GM18508 (cell line): ENCODE measurements around the gene GPR62.
A peak's percentile ranks its signal among the peaks of the same experiment; 100 is the strongest.

ENCODE experiments used
- ATAC-seq: cut with Tn5 transposase; IDR thresholded peaks from one replicate; pipeline ENCODE4 v1.9.1; 2021; ENCODE audit warnings: moderate number of reproducible peaks; ENCODE audit not compliant: insufficient read depth, unreplicated experiment

Gene GPR62

DNA sequence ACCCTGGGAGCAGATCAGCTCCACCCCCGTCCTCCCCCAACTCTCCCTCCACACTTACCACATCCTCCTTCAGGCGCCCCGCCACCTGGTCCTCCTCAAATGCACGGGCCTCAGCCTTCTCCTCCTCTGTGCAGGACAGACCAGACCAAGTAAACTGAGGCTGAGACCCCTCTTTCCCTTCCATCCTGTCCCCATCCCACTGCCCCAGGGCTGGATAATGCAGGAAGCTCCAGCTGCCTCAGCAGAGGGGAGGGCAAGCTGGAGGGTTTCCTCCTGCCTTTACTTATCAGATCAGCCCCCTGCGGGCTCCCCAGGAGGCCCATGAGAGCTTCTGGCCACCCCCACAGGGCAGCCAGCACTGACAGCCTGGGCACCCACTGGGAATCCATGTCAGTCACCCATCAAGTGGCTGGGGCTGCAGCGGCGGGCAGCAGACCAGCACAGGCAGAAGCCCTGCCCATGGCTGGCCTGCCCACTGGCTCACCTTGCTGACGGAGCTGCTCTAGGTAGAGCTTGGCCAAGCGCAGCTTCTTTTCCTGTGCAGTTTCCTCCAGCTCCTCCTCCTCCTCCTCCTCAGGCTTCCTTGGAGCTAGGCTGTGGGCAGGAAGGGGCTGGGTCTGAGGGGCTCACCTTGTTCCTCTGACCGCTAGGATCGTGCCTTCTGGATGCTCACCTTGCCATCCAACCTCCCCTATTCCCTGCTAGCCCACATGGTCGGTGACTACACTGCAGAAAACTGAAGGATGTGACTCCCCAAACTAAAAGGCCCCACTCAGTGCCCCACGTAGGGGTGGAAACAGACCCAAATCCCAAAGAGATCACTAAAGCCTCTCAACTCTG, 17.4 kb upstream of the GPR62 start:
- no peak for ATAC-seq

DNA sequence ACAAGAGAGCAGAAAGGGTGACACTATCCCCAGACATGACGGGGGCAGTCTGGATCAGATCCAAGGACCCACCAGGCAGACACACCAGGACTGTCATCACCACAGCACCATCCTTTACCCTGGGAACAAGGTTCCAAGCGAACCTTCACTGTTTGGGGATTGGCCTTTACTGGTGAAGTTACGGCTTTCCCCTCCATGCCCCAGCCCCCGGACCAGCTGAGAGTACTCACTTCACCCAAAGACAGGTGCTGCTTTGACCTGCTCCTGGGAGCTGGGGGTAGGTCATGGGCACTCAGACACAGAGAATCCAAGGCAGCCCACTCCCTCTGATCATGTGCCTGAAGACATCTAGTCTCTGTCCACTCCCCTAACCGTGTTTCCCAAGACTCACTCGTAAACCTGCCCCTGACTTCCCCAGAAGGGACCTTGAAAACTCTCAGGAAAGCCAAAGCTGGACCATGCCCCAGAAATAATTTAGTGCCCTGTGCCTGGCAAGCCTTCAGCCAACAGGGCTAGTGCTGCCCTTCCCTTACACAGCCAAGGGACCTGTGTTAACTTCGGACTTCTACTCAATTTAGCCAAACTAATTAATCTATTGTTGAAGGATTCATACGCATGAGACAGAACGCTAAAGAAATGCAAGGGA, 16.3 kb upstream of the GPR62 start:
- ATAC-seq, result no peak

DNA sequence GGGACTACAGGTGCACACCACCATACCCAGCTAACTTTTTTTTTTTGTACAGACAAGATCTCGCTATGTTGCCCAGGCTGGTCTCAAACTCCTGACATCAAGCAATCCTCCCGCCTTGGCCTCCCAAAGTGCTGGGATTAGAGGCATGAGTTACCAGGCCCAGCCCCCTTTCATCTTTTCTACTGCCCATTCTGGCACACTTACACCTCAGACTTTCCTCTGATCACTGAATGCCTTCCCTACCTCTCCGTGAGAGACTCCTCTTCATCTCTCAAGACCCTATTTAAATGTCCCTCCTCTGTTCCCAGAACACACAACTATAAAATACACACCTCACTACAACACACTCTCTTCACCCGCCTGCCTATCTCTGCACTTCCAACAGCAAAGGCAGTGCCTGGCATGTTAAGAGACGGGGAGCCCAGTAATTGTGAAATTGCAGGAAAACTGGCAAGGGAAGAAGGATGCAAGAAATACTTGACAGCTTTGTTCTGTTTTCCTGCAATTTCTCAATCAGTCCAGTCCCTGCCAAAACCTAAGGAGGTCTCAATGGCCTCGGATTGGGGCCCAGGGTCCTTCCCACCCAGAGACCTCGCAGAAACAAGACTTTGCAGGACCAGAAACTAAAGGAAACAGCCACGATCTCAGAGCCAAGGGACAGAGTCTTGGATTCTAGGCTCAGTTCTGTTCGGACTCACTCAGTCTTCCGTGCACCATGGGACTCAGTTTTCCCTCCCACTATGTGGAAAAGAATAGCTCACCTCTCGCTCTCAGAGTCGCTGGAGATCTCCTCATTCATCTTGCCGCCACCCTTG, 14.3 kb upstream of the GPR62 start:
- ATAC-seq, result no peak

DNA sequence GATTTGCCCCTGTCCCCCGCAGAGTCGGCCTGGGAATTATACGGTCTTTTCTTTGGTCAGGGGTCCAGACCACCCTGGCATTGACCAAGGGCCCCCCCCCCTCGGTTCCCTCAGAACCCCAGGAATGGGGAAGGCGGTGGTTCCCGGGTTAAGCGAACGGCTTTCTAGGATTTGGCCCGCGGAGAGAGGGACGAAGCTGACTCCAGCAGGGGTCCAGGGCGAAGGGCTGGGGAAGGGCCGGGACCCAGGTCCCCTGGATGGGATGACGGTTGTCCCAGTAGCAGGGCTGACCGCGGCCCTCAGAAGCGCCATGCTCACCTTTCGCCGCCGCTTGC, 13.8 kb upstream of the GPR62 start:
- ATAC-seq, result no peak

DNA sequence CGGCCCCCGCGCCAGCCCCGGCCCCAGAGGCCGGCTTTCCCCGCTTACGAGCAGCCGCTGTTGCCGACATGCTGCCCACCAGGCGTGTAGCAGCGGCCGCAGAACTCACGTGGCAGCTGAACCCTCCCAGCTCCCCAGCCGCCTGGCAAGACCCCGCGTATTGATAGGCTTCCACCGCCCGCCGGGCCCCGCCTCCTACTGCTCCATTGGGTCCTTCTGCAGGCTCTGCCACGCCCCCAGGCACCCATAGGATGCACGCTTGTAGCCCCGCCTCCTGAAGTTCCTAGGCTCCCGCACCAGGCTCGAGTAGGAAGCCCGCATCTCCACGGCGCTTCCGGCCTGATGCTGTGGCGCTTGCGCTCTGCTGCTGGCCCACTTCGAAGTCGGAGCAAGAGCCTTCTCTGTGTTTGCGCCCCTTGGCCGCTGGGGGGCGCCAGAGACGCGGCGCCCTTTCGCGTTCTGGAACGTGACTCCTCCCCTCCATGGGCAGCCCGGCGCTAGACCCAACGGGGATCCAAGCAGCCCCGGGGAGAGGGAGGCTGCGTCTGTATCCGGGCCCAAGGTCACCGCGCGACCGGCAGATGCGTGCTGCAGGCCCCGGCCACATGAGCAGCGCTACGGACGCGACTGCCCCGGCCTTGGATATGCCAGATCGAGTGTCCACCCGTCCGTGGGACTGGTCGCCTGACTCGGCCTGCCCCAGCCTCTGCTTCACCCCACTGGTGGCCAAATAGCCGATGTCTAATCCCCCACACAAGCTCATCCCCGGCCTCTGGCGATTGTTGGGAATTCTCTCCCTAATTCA, 13.2 kb upstream of the GPR62 start, which contains the start of the genes PARP3 and RRP9:
Gene PARP3, plus strand, starts transcription at position 566 of the 805 bp plus-strand sequence. CDS start 993 bp downstream, outside the sequence.
Gene RRP9, minus strand, starts transcription at position 107 of the 805 bp plus-strand sequence. Its CDS starts 37 bp downstream, at position 70.
- ATAC-seq, result peak; percentile 80

DNA sequence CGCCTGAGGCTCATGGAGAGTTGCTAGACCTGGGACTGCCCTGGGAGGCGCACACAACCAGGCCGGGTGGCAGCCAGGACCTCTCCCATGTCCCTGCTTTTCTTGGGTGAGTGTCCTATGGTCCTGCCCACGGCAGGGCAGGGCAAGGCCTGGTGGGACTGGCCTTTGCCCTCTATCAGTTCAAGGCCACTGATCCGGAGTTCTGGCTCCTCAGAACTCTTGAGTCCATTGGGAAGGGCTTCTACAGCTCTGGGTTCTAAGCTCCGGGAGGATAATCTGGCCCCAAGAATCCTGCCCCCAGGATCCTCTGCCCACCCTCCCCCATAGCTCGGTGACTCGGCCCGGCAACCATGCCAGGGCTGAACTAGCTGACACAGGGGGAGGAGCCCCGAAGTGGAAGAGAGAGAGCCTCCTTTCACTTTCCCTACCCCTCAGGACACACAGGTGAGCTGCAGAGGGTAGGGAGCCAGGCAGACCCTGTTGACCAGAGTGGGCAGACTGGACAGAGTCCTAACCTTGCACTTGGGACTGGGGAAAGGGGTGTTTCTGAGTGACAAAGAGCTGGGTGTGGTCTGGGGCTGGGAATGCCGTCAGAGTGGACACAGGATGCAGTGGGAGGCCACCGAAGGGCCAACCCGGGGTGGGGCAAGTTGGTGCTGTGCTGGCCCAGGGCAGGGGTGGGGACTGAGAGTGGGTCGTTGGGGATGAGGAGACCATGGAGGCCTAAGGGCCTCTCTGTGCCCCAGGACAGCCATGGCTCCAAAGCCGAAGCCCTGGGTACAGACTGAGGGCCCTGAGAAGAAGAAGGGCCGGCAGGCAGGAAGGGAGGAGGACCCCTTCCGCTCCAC, 12.4 kb upstream of the GPR62 start:
- ATAC-seq, result no peak

DNA sequence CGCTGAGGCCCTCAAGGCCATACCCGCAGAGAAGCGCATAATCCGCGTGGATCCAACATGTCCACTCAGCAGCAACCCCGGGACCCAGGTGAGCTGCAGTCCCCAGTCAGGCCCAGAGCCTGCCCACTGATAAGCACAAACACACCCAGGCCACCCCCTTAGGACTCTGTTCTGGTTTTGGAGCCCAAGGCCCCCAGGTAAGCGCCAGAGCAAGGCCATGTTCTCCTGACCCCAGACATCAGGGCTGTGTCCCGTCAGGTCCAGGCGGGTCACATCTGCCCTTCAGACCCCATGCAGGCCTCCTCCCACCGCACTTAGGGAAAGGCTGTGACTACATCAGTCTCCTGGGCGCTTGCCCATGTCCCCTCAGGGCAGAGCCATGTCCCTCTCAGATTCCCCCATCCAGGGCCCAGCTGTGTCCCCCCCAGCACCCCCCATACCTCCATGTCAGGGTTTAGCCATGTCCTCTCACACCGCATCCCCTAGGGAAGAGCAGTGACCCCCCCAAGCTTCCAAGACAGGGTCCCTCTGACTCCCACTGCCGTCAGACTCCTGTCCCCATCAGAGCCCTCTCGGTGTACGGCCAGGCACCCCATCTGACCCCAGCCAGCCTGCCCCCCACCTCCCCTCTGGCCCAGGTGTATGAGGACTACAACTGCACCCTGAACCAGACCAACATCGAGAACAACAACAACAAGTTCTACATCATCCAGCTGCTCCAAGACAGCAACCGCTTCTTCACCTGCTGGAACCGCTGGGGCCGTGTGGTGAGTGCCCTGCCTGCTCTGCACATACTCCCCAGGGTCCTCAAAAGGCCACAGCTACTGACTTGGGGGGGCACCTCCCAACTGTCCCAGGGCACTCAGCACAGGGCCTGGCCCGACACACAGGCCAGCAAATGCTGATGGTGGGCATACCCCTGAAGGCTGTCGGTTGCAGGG, 11.5 kb upstream of the GPR62 start:
- ATAC-seq, result no peak

DNA sequence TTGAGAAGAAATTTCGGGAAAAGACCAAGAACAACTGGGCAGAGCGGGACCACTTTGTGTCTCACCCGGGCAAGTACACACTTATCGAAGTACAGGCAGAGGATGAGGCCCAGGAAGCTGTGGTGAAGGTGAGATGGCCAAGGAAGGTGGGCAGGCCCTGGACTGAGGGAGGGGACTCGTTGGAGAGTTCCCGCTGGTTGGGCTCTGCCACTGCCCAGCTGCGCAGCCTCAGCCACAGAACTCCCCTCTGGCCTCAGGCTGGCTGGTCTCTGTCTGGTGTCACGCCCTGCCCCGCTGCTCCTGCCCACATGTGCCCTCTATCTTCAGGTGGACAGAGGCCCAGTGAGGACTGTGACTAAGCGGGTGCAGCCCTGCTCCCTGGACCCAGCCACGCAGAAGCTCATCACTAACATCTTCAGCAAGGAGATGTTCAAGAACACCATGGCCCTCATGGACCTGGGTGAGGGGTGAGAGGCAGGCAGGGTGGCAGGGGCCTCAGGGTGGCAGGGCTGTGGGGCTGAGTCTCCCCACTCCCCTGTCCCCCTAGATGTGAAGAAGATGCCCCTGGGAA, 10.6 kb upstream of the GPR62 start:
- ATAC-seq, result no peak

DNA sequence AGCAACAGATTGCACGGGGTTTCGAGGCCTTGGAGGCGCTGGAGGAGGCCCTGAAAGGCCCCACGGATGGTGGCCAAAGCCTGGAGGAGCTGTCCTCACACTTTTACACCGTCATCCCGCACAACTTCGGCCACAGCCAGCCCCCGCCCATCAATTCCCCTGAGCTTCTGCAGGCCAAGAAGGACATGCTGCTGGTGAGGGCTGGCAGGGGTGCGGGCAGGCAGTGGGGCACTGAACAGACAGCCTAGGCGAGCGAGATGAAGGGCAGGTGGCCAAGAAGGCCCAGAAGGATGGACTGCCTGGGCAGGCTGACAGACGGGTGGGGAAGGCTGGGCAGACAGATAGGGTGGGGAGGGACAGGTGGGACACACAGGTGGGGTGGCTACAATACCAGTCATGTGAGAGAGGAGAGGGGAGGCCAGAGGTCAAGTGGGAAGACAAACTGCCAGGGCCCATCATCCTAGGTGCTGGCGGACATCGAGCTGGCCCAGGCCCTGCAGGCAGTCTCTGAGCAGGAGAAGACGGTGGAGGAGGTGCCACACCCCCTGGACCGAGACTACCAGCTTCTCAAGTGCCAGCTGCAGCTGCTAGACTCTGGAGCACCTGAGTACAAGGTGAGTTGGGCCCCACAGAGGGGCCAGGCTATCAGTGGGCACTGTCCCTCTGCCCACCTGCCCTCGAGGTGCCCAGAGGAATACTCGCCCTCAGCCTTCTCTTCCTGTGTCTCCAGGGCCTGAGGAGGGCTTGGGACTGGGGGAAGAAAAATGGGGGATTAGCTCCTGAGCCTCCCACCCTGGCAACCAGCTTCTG, 9.9 kb upstream of the GPR62 start:
- ATAC-seq, result no peak

DNA sequence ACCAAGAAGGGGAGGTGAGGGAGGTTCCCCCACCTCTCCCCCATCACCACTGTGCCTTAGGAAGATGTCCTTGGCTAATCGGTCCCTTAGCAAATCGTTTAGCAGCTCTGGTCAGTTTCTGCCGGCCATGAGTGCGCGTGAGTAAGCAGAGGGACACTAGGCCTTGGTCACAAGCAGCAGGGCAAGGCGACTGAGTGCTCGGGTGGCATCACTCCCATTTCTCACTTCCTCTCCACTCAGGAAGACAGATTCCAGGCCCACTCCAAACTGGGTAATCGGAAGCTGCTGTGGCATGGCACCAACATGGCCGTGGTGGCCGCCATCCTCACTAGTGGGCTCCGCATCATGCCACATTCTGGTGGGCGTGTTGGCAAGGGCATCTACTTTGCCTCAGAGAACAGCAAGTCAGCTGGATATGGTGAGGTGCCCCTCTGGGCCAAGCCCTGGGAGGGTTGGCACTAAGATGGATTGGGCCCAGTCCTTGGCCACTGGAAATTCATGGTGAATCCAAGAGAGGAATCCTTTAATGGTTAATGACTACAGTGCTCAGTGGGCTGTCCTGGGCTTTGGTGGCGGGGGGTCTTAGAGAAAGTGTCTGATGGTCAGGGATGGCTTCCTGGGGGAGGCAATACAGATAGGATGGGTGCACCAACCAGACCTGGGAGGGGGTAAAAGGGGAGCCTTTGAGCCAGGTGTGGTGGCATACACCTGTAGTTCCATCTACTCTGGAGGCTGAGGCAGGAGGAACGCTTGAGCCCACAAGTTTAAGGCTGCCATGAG, 9.1 kb upstream of the GPR62 start:
- no peak for ATAC-seq

DNA sequence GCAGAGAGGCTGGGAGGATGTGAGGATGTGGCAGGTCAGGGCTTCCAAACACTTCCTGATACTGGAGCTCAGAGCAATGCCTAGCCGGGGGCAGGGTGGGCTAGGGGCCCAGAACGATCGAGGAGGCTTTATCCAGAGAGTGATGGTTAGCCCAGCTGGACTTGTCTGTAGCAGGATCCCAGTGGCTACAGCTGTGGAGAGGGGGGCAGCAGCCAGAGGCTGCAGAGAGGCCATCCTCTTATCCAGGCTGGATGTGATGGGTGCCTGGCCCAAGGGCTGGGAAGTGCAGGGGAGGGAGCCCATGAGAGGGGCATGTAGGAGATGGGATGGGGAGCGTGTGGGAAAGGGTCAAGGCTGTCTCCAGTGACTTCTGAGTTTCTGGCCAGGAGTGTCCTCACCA, 8.4 kb upstream of the GPR62 start:
- no peak for ATAC-seq

DNA sequence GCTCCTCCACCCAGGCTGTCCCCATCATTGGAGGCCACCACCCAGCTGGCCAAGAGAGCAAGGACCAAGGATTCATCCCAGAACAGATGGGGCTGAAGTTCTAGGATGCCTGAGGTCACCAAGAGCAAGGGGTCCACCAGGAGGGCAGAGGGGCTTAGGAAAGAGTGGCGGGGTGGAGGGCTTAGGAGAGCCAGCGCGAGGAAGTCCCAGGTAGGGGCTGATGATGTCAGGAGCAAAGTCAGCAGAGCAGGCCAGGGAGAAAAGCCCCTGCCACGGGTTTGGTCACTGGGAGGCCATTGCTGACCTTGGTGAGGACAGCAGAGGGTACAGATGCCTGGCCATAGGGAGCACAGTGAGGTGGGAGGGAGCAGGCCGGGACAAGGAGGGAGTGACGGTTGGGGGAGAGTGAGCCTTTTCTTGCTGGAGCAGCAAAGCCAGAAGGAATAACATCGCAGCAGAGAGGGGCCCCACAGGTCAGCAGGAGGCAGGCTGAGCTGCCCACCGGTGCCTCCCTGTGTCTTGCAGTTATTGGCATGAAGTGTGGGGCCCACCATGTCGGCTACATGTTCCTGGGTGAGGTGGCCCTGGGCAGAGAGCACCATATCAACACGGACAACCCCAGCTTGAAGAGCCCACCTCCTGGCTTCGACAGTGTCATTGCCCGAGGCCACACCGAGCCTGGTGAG, 7.8 kb upstream of the GPR62 start:
- no peak for ATAC-seq

DNA sequence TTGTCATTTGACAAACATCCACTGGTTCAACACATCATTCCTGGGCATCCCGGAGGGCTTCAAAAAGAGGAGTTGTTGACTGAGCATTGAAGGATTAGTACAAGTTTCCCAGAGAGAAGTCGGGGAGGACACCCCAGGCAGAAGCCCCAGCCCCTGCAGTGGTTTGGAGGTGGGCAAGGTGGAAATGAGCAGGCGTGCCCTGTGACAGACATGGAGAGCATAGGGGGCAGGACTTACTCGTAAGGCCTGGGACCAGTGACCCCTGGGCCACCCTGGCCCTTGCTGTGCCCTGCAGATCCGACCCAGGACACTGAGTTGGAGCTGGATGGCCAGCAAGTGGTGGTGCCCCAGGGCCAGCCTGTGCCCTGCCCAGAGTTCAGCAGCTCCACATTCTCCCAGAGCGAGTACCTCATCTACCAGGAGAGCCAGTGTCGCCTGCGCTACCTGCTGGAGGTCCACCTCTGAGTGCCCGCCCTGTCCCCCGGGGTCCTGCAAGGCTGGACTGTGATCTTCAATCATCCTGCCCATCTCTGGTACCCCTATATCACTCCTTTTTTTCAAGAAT, 7.1 kb upstream of the GPR62 start:
- ATAC-seq, result no peak

DNA sequence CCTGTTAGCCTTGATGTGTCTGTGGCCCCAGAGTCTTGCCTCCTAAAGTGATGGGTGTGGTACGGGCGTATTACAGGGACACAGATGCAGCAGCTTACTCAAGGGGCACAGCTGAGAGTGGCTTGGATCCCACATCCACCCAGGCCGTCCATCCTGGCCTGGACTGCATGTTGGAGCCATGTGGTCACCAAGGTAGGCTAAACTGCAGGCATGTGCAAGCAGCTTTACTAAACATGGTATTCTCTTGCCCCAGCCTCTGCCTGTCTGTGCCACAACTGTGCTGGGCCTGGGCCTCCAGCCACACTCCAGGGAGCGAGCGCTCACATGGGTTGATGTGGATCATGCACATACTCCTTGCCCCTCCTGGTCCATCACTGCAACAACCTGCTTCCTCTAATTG, 6.1 kb upstream of the GPR62 start:
- no peak for ATAC-seq

DNA sequence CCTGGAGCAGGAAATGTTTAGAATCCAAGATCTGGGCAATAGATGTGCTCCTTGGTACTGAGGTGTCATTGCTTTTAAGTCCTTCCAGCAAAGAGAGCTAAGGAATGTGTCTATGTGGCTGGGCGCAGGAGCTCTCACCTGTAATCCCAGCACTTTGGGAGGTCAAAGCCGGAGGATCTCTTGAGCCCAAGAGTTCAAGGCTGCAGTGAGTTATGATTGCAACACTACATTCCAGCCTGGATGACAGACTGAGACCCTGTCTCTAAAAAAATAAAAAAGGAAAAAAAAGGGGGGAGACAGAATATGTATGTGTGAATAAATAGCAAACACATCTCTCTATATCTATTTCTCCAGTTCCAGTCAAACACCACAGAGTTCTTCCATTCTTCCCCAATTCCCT, 4.3 kb upstream of the GPR62 start:
- no peak for ATAC-seq
